GM06990 (cell line): ENCODE data around the gene ATG7.

Experiments used
- DNase-seq: peaks from one replicate; pipeline ENCODE4 v3.0.0-alpha.2; 2011; ENCODE audit not compliant: insufficient read length; ENCODE audit errors: extremely low read depth
- H3K27me3 ChIP-seq: replicated peaks from 2 replicates; pipeline ENCODE4 v1.6.0; 2011; ENCODE audit warnings: low read length; ENCODE audit not compliant: control insufficient read depth, insufficient read depth
- H3K36me3 ChIP-seq: 2 replicates; pipeline ENCODE4 v1.5.1; 2011; ENCODE audit warnings: low read length; ENCODE audit not compliant: control insufficient read depth, insufficient read depth
- H3K4me3 ChIP-seq: replicated peaks from 2 replicates; pipeline ENCODE4 v1.5.1; 2011; ENCODE audit warnings: low read depth, mild to moderate bottlenecking, control low read depth, low read length
- TF ChIP-seq, protein P1 (sequence below): IDR thresholded peaks from 2 replicates; pipeline ENCODE4 v1.5.1; 2011; ENCODE audit warnings: low read length, control low read depth, mild to moderate bottlenecking, inconsistent platforms; ENCODE audit not compliant: insufficient read depth, poor library complexity, severe bottlenecking

Gene ATG7

DNA sequence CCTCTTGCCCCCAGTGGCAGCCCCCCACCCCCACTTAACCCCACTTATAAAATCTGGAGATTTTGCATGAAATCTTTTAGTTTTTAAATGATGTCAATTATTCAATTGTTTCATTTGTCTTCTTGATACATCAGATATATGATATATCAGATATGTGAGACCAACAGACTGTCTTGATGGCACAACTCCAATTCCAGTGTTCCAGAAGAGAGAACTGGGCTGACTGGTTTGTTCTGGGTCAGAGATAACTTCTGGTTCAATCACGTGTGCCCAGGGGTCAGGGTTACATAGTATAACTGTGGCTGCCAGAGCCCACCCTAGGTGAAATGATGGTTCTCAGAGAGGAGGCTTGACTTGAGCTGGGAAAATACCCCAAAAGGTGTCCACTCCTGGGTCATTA, 32.4 kb upstream of the ATG7 start:
- no peak overlapping the region for H3K4me3 ChIP-seq
- no peaks in the 10 kb centered on the region for H3K36me3 ChIP-seq
- no peaks in the 10 kb centered on the region; the same call in 1 of the 2 replicates for H3K27me3 ChIP-seq
- no peak for DNase-seq
- TF ChIP-seq, protein P1, sequence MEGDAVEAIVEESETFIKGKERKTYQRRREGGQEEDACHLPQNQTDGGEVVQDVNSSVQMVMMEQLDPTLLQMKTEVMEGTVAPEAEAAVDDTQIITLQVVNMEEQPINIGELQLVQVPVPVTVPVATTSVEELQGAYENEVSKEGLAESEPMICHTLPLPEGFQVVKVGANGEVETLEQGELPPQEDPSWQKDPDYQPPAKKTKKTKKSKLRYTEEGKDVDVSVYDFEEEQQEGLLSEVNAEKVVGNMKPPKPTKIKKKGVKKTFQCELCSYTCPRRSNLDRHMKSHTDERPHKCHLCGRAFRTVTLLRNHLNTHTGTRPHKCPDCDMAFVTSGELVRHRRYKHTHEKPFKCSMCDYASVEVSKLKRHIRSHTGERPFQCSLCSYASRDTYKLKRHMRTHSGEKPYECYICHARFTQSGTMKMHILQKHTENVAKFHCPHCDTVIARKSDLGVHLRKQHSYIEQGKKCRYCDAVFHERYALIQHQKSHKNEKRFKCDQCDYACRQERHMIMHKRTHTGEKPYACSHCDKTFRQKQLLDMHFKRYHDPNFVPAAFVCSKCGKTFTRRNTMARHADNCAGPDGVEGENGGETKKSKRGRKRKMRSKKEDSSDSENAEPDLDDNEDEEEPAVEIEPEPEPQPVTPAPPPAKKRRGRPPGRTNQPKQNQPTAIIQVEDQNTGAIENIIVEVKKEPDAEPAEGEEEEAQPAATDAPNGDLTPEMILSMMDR, result no peak

DNA sequence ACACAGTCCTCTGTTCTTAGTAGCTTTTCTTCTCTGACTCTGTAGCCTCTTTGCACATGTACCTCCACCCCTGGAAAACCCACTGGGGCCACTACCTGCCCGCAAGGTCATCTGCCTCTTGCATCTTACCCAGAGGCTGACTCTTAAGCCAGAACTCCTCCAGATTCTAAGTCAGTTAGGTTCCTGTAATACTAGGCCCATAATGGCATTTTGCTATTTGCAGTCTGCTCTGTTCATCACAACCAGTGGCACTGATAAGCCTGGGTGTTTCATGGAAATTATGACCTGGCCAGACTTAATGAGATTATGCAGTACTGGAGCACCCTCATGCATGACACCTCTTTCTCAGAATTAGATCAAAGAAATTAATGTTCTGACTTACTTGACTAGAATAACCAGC, 31.7 kb upstream of the ATG7 start:
- TF ChIP-seq, protein P1, result no peak
- no peaks in the 10 kb centered on the region for H3K36me3 ChIP-seq
- no peak for DNase-seq
- H3K4me3 ChIP-seq, result no peak overlapping the region
- H3K27me3 ChIP-seq, result no peaks in the 10 kb centered on the region; the same call in 1 of the 2 replicates

DNA sequence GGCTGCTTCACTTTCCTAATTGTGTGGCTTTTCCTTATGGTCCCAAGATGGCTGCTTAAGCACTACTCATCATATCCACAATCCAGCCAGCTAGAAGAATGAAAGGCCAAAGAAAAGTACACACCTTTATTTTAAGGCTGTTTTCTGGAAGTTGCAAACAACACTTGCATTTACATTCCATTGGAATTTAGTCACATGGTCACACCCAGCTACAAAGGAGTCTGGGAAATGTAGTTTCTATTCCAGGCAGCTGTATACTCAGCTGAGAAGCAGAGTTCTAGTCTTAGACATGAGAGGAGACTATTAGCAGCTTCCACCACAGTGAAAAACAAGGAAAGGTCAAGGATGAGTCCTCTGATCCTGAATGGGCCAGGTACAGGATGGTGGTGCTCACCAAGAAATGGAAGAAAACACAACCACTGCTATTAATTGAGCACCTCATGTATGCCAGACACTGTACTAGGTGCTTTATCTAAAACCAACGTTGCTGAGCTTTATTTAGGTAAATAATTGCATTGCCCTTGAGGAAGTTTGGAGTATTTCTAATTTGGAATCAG, 28.0 kb upstream of the ATG7 start:
- no peak for DNase-seq
- H3K4me3 ChIP-seq, result no peak overlapping the region
- TF ChIP-seq, protein P1, result no peak
- no peaks in the 10 kb centered on the region for H3K36me3 ChIP-seq
- H3K27me3 ChIP-seq, result no peaks in the 10 kb centered on the region; the same call in 1 of the 2 replicates

DNA sequence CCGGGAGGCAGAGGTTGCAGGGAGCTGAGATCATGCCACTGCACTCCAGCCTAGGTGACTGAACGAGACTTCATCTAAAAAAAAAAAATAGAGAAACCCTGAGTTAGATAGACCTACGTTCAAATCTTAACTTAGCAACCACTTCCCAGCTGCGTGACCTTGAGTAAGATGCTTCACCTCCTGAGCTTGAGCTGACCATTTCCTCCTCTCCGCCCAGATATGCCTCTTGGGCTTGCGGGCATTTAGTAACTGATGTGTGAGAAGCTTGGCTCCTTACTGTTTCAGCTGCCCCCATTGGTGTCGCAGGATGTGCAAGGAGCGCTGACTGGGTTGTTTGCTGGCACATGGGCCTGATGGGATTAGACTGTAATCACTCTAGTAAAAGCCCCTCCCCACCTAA, 26.9 kb upstream of the ATG7 start:
- H3K27me3 ChIP-seq, result no peaks in the 10 kb centered on the region; the same call in 1 of the 2 replicates
- DNase-seq, result no peak
- no peaks in the 10 kb centered on the region for H3K36me3 ChIP-seq
- no peak overlapping the region for H3K4me3 ChIP-seq
- TF ChIP-seq, protein P1, result no peak

DNA sequence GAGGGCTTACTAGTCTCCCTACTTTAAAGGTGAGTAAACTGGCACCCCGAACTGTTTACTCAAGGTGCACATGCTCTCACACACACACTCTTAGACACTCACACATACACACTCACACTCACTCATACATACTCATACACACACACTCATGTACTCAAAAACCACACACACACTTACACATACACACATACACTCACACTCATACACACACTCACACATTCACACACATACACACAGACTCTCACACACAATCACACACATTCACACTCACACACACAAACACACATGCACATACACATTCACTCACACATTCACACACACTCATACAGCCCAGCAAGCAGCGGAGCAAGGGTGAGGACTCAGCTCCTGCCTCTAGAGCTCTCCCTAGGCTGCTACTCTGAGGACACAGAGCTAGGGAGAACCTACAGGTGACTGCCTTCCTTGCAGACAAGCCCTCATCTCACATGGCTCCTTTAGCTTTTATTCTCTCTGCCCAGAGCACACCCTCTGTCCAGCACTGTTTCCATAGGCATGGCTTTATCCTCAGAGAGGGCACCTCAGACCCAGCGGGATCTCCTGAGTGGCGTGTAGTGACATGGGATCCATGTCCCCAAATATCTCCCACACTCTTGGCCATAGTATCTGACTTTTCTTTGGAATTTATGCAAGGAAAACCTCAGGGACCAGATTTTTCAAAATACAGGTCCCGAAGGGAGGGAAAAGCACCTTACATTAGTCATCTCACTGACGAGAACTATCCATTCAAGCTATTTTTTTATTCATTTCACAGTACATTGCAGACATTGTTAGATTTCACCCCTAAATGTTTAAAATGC, 26.2 kb upstream of the ATG7 start:
- Histone ChIP-seq H3K36me3 (no peaks in the 10 kb centered on the region), H3K27me3 (no peaks in the 10 kb centered on the region; the same call in 1 of the 2 replicates), H3K4me3 (no peak overlapping the region)
- TF ChIP-seq, protein P1, result no peak
- DNase-seq, result no peak
